HG02973 (cell line): ENCODE results near the gene PYGO2.
A peak's percentile ranks its signal among the peaks of the same experiment; 100 is the strongest.

Experiments
- ATAC-seq: cut with Tn5 transposase; IDR thresholded peaks from one replicate; pipeline ENCODE4 v1.9.1; 2021; ENCODE audit warnings: moderate library complexity; ENCODE audit not compliant: unreplicated experiment

The PYGO2 gene

GRCh38 chr1:154961207-154962155 lies at the start of gene PYGO2:
Gene PYGO2 (minus strand): TSS chr1:154961782. CDS start chr1:154961576, 206 bp downstream.
- ATAC-seq, result peak; percentile 58

- ATAC-seq, result no peak
These were observed 49.4 kb upstream of the PYGO2 start for GRCh38 chr1:155011004-155011416.

- ATAC-seq, result no peak
These were observed 48.8 kb upstream of the PYGO2 start for GRCh38 chr1:155010211-155010918.

- no peak for ATAC-seq
These were observed 48.2 kb upstream of the PYGO2 start for GRCh38 chr1:155009742-155010141.

GRCh38 chr1:155009221-155009711 lies 47.7 kb upstream of the PYGO2 start:
- no peak for ATAC-seq

GRCh38 chr1:155008015-155008941 lies 46.7 kb upstream of the PYGO2 start:
- no peak for ATAC-seq

- no peak for ATAC-seq
These were observed 45.8 kb upstream of the PYGO2 start for GRCh38 chr1:155007251-155007828.

- no peak for ATAC-seq
These were observed 45.1 kb upstream of the PYGO2 start for GRCh38 chr1:155006601-155007101.

GRCh38 chr1:155005076-155006011 lies 43.8 kb upstream of the PYGO2 start:
- no peak for ATAC-seq

- no peak for ATAC-seq
These were observed 42.9 kb upstream of the PYGO2 start for GRCh38 chr1:155004352-155005075.

GRCh38 chr1:155003766-155004351 lies 42.3 kb upstream of the PYGO2 start:
- no peak for ATAC-seq

- no peak for ATAC-seq
These were observed 41.7 kb upstream of the PYGO2 start for GRCh38 chr1:155003227-155003765.

GRCh38 chr1:155002464-155003226 lies 41.1 kb upstream of the PYGO2 start, which contains the start of gene ZBTB7B:
Gene ZBTB7B (plus strand): TSS chr1:155002802. CDS start chr1:155014661, 11,859 bp downstream.
- ATAC-seq, result no peak

- peak; percentile 48 for ATAC-seq
These were observed 40.3 kb upstream of the PYGO2 start for GRCh38 chr1:155001675-155002463.

GRCh38 chr1:155001425-155001674 lies 39.8 kb upstream of the PYGO2 start:
- no peak for ATAC-seq

GRCh38 chr1:155000726-155001424 lies 39.3 kb upstream of the PYGO2 start:
- peak; percentile 36 for ATAC-seq
